A673 (cell line): Measurements from ENCODE around the gene EFL1.
"Not testable (repeated sequence)": the region's sequence is repeated elsewhere in the genome, so short reads cannot be mapped to it uniquely, and the experiment has no call there.

Experiments used
- CTCF ChIP-seq: fragments of 300-800, 200-600 bp; sonication (generic); conservative IDR thresholded peaks from 2 replicates; pipeline ENCODE4 v1.5.1; 2017; ENCODE audit warnings: low read depth, mild to moderate bottlenecking, antibody characterized with exemption, low read length, moderate library complexity, mixed read lengths
- EZH2 ChIP-seq: fragments of 200-600 bp; sonication (generic); IDR thresholded peaks from 2 replicates; pipeline ENCODE4 v1.6.1; 2017; ENCODE audit warnings: borderline replicate concordance, low read depth, mild to moderate bottlenecking, mixed read lengths, antibody characterized with exemption, low read length; ENCODE audit not compliant: poor library complexity, severe bottlenecking

GRCh38 chr15:82284381-82284780, 21.8 kb upstream of the EFL1 start:
- not testable (repeated sequence) for TF ChIP-seq CTCF, EZH2
